Liver (tissue), 9 donors: ENCODE data around the gene COLEC12. TPM values are rescaled to one million over a fixed set of nuclear protein-coding genes. Genes with fewer than 3 reads are reported as not detected.

Experiments
- DNase-seq: peaks from one replicate; pipeline ENCODE4 v3.0.0-alpha.2; 2017; ENCODE audit warnings: low spot score
- H3K27ac ChIP-seq, 2 donors: one replicate each; pipeline ENCODE4 v1.7.0; 2013; ENCODE audit warnings: inconsistent platforms in 2 of 2, low read length in 2 of 2, control low read depth in 1 of 2, low read depth in 1 of 2, mild to moderate bottlenecking in 1 of 2
- H3K27me3 ChIP-seq, 4 donors: one replicate each; pipeline versions ENCODE4 v1.6.1 to v1.7.0; 2013; ENCODE audit warnings: low read length in 3 of 4, inconsistent platforms in 1 of 4, mild to moderate bottlenecking in 1 of 4, moderate library complexity in 1 of 4; ENCODE audit not compliant: control insufficient read depth in 4 of 4, insufficient read depth in 4 of 4
- H3K36me3 ChIP-seq, 4 donors: one replicate each; pipeline versions ENCODE4 v1.6.1 to v1.7.0; 2013; ENCODE audit warnings: low read length in 3 of 4, mild to moderate bottlenecking in 3 of 4, low read depth in 1 of 4, moderate library complexity in 1 of 4; ENCODE audit not compliant: control insufficient read depth in 4 of 4, insufficient read depth in 3 of 4
- H3K4me1 ChIP-seq, 4 donors: one replicate each; pipeline versions ENCODE4 v1.6.1 to v1.7.0; 2013; ENCODE audit warnings: low read length in 3 of 4, mild to moderate bottlenecking in 3 of 4, moderate library complexity in 1 of 4; ENCODE audit not compliant: control insufficient read depth in 4 of 4, insufficient read depth in 4 of 4
- H3K4me3 ChIP-seq, 3 donors: one replicate each; pipeline versions ENCODE4 v1.6.1 to v1.7.0; 2013; ENCODE audit warnings: low read length in 3 of 3, control low read depth in 1 of 3, low read depth in 1 of 3, mild to moderate bottlenecking in 1 of 3
- H3K9ac ChIP-seq, 2 donors: one replicate each; pipeline ENCODE4 v1.7.0; 2013; ENCODE audit warnings: low read length in 2 of 2, mild to moderate bottlenecking in 2 of 2, moderate library complexity in 2 of 2, control low read depth in 1 of 2, low read depth in 1 of 2
- H3K9me3 ChIP-seq, 4 donors: one replicate each; pipeline versions ENCODE4 v1.6.1 to v1.7.0; 2013; ENCODE audit warnings: low read length in 3 of 4; ENCODE audit not compliant: control insufficient read depth in 4 of 4
- EGR1 ChIP-seq, 2 donors: IDR thresholded peaks; 2 replicates each; pipeline ENCODE4 v1.6.1; 2016 to 2018; ENCODE audit warnings: antibody characterized with exemption in 2 of 2, low read depth in 2 of 2
- FOXA1 ChIP-seq: IDR thresholded peaks from 2 replicates; pipeline ENCODE4 v1.6.1; 2016; ENCODE audit warnings: antibody characterized with exemption
- FOXA2 ChIP-seq: IDR thresholded peaks from 2 replicates; pipeline ENCODE4 v1.6.1; 2016; ENCODE audit warnings: antibody characterized with exemption
- GABPA ChIP-seq, 2 donors: IDR thresholded peaks in 1 of 2; conservative IDR thresholded peaks in 1 of 2; 2 replicates each; pipeline ENCODE4 v1.6.1; 2016; ENCODE audit warnings: antibody characterized with exemption in 2 of 2, mild to moderate bottlenecking in 1 of 2, moderate library complexity in 1 of 2
- HNF4A ChIP-seq, 2 donors: conservative IDR thresholded peaks; 2 replicates each; pipeline ENCODE4 v1.6.1; 2016; ENCODE audit warnings: antibody characterized with exemption in 2 of 2, mild to moderate bottlenecking in 2 of 2
- HNF4G ChIP-seq: IDR thresholded peaks from 2 replicates; pipeline ENCODE4 v1.6.1; 2016; ENCODE audit warnings: antibody characterized with exemption
- JUND ChIP-seq, 2 donors: IDR thresholded peaks; 2 replicates each; pipeline ENCODE4 v1.6.1; 2016; ENCODE audit warnings: antibody characterized with exemption in 2 of 2
- NR2F2 ChIP-seq: IDR thresholded peaks from 2 replicates; pipeline ENCODE4 v1.6.1; 2016; ENCODE audit warnings: antibody characterized with exemption
- RAD21 ChIP-seq, 2 donors: IDR thresholded peaks; 2 replicates each; pipeline ENCODE4 v1.6.1; 2016; ENCODE audit warnings: antibody characterized with exemption in 2 of 2, mild to moderate bottlenecking in 2 of 2
- RXRA ChIP-seq, 2 donors: IDR thresholded peaks; 2 replicates each; pipeline ENCODE4 v1.6.1; 2017 to 2018; ENCODE audit warnings: antibody characterized with exemption in 2 of 2, mild to moderate bottlenecking in 1 of 2
- SP1 ChIP-seq: IDR thresholded peaks from 2 replicates; pipeline ENCODE4 v1.6.1; 2018; ENCODE audit warnings: antibody characterized with exemption, mild to moderate bottlenecking
- TAF1 ChIP-seq: conservative IDR thresholded peaks from 2 replicates; pipeline ENCODE4 v1.6.1; 2016; ENCODE audit warnings: antibody characterized with exemption, mild to moderate bottlenecking
- YY1 ChIP-seq: IDR thresholded peaks from 2 replicates; pipeline ENCODE4 v1.6.1; 2016; ENCODE audit warnings: antibody characterized with exemption, mild to moderate bottlenecking
- WGBS: extraction: QIAGEN DNeasy Blood & Tissue Kit; methylation state at CpG from one replicate; pipeline ENCODE4 v1.1.7; 2013; 5-methylcytosine and 5-hydroxymethylcytosine counted together
- polyA plus RNA-seq, 2 donors: library from polyadenylated mRNA; stranded (reverse) in 1 of 2; unstranded in 1 of 2; fragments of 200-250 nt in 1 of 2; fragments of >200 nt in 1 of 2; fragmentation: Nextera tagmentation in 1 of 2; extraction: Ambion mirVana in 1 of 2; gene quantifications; one replicate each; pipeline versions ENCODE4 v1.2.1 to v1.2.3, GENCODE V29; 2013 to 2015
- total RNA-seq, 2 donors: library from RNA; depleted of rRNA; stranded (reverse); fragments of >200 nt; gene quantifications; one replicate each; pipeline ENCODE4 v1.2.3, GENCODE V29; 2014
- TF ChIP-seq, protein P1 (sequence below): IDR thresholded peaks from 2 replicates; pipeline ENCODE4 v1.6.1; 2016; ENCODE audit warnings: antibody characterized with exemption
- TF ChIP-seq, protein P2 (sequence below): IDR thresholded peaks from 2 replicates; pipeline ENCODE4 v1.6.1; 2016; ENCODE audit warnings: antibody characterized with exemption
- TF ChIP-seq, protein P3 (sequence below): IDR thresholded peaks from 2 replicates; pipeline ENCODE4 v1.6.1; 2016; ENCODE audit warnings: antibody characterized with exemption
- TF ChIP-seq, protein P4 (sequence below): fragments of 150-350 bp; IDR thresholded peaks from 2 replicates; pipeline ENCODE4 v1.5.1; 2017; ENCODE audit warnings: improper control_type of control experiment, low read depth, low read length; ENCODE audit not compliant: missing input control
- TF ChIP-seq, protein P5 (sequence below): IDR thresholded peaks from 2 replicates; pipeline ENCODE4 v1.6.1; 2016; ENCODE audit warnings: antibody characterized with exemption, mild to moderate bottlenecking
- donor health status: healthy.
- donor health status: healthy.
- donor health status: healthy.
- donor health status: healthy.
- donor health status: healthy.

Gene COLEC12
- total and polyA plus RNA-seq, 4 donors, result 0.03 to 1.6 (median 0.28) TPM

DNA sequence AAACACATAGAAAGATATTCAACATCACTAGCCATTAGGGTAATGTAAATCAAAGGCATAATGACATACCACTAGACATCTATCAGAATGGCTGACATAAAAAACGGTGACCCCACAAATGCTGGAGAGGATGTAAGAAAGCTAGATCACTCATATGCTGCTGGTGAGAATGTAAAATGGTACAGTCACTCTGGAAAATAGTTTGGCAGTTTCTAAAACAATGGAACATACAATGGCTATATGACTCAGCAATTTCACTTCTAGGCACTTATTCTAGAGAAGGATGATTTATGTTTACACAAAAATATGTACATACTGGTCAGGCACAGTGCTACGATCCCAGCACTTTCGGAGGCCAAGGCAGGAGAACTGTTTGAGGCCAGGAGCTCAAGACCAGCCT is 87.3 kb downstream of the COLEC12 start:
- no peak overlapping the region for H3K4me3 ChIP-seq
- H3K9ac ChIP-seq, result no peak overlapping the region
- no peaks in the 10 kb centered on the region for H3K36me3 ChIP-seq
- H3K27me3 ChIP-seq, result peaks cover 0 to 3% (median 0%) of the 10 kb centered on the region in 4 donors
- H3K27ac ChIP-seq, result no peak overlapping the region
- WGBS, result 78% methylated on average over 3 of the region's 3 CpGs
- DNase-seq, result no peak
- TF ChIP-seq RXRA (IDR thresholded peaks at IDR 0.05), result no peak
- no peaks in the 10 kb centered on the region for H3K9me3 ChIP-seq
- no peaks in the 10 kb centered on the region for H3K4me1 ChIP-seq

DNA sequence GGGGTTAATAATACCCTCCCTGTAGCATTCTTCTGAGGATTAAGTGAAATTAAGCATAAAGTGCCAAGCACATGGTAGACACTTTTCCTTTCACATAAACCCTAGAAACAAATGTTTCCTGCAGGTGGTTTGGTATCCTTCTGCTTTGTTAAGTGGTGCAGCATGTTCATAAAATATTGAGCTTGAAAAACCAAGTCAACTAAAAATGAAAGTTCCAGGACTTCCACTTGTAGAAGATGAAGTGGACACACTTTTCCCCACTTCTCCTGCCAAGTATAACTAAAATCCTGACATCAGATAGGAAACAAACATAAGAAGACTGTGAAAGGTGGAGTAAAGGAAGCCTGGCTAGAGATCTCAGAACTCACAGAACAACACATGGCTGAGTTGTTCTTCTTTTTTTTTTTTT is 90.5 kb downstream of the COLEC12 start:
- TF ChIP-seq EGR1 (IDR thresholded peaks at IDR 0.05; ENCODE audit: low read depth in 2 of 2) (no peak), JUND (IDR thresholded peaks at IDR 0.05) (no peak), HNF4G (no peak), NR2F2 (no peak), TAF1 (no peak), GABPA (IDR thresholded peaks at IDR 0.05 in 1 of 2, conservative IDR thresholded peaks at IDR 0.05 in 1 of 2) (no peak), RAD21 (IDR thresholded peaks at IDR 0.05) (no peak), SP1 (no peak), RXRA (IDR thresholded peaks at IDR 0.05) (no peak), YY1 (no peak), FOXA2 (no peak), FOXA1 (no peak), HNF4A (conservative IDR thresholded peaks at IDR 0.05) (no peak)
- TF ChIP-seq, protein P1, sequence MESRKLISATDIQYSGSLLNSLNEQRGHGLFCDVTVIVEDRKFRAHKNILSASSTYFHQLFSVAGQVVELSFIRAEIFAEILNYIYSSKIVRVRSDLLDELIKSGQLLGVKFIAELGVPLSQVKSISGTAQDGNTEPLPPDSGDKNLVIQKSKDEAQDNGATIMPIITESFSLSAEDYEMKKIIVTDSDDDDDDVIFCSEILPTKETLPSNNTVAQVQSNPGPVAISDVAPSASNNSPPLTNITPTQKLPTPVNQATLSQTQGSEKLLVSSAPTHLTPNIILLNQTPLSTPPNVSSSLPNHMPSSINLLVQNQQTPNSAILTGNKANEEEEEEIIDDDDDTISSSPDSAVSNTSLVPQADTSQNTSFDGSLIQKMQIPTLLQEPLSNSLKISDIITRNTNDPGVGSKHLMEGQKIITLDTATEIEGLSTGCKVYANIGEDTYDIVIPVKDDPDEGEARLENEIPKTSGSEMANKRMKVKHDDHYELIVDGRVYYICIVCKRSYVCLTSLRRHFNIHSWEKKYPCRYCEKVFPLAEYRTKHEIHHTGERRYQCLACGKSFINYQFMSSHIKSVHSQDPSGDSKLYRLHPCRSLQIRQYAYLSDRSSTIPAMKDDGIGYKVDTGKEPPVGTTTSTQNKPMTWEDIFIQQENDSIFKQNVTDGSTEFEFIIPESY, result no peak
- TF ChIP-seq, protein P2, sequence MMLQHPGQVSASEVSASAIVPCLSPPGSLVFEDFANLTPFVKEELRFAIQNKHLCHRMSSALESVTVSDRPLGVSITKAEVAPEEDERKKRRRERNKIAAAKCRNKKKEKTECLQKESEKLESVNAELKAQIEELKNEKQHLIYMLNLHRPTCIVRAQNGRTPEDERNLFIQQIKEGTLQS, result no peak
- TF ChIP-seq, protein P3, sequence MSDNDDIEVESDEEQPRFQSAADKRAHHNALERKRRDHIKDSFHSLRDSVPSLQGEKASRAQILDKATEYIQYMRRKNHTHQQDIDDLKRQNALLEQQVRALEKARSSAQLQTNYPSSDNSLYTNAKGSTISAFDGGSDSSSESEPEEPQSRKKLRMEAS, result no peak
- TF ChIP-seq, protein P4, sequence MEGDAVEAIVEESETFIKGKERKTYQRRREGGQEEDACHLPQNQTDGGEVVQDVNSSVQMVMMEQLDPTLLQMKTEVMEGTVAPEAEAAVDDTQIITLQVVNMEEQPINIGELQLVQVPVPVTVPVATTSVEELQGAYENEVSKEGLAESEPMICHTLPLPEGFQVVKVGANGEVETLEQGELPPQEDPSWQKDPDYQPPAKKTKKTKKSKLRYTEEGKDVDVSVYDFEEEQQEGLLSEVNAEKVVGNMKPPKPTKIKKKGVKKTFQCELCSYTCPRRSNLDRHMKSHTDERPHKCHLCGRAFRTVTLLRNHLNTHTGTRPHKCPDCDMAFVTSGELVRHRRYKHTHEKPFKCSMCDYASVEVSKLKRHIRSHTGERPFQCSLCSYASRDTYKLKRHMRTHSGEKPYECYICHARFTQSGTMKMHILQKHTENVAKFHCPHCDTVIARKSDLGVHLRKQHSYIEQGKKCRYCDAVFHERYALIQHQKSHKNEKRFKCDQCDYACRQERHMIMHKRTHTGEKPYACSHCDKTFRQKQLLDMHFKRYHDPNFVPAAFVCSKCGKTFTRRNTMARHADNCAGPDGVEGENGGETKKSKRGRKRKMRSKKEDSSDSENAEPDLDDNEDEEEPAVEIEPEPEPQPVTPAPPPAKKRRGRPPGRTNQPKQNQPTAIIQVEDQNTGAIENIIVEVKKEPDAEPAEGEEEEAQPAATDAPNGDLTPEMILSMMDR, result no peak
- TF ChIP-seq, protein P5, sequence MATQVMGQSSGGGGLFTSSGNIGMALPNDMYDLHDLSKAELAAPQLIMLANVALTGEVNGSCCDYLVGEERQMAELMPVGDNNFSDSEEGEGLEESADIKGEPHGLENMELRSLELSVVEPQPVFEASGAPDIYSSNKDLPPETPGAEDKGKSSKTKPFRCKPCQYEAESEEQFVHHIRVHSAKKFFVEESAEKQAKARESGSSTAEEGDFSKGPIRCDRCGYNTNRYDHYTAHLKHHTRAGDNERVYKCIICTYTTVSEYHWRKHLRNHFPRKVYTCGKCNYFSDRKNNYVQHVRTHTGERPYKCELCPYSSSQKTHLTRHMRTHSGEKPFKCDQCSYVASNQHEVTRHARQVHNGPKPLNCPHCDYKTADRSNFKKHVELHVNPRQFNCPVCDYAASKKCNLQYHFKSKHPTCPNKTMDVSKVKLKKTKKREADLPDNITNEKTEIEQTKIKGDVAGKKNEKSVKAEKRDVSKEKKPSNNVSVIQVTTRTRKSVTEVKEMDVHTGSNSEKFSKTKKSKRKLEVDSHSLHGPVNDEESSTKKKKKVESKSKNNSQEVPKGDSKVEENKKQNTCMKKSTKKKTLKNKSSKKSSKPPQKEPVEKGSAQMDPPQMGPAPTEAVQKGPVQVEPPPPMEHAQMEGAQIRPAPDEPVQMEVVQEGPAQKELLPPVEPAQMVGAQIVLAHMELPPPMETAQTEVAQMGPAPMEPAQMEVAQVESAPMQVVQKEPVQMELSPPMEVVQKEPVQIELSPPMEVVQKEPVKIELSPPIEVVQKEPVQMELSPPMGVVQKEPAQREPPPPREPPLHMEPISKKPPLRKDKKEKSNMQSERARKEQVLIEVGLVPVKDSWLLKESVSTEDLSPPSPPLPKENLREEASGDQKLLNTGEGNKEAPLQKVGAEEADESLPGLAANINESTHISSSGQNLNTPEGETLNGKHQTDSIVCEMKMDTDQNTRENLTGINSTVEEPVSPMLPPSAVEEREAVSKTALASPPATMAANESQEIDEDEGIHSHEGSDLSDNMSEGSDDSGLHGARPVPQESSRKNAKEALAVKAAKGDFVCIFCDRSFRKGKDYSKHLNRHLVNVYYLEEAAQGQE, result no peak
- Histone ChIP-seq H3K9ac (no peak overlapping the region), H3K4me1 (no peaks in the 10 kb centered on the region), H3K27ac (no peak overlapping the region), H3K27me3 (peaks cover 0 to 3% (median 0%) of the 10 kb centered on the region in 4 donors), H3K4me3 (no peak overlapping the region), H3K36me3 (no peaks in the 10 kb centered on the region), H3K9me3 (no peaks in the 10 kb centered on the region)
- no peak for DNase-seq
